Measurements from ENCODE around the gene SLC38A3.

The SLC38A3 gene

GRCh38 chr3:50161320-50161719 lies 43.8 kb upstream of the SLC38A3 start:
- Histone ChIP-seq H3K4me3 (replicated peaks; ENCODE audit: insufficient read depth, low read length) (no peak overlapping the region), H3K27me3 (ENCODE audit: insufficient read depth, poor library complexity, severe bottlenecking) (peaks cover 21% of the 10 kb centered on the region), H3K27ac (replicated peaks) (no peak overlapping the region)
- no peak for DNase-seq (ENCODE audit: low read depth in 1 of 2, low spot score in 1 of 2)
- TF ChIP-seq GABPA (IDR thresholded peaks at IDR 0.05; ENCODE audit: low read depth) = no peak
- no peak for TF ChIP-seq POLR2AphosphoS5 (IDR thresholded peaks at IDR 0.05; ENCODE audit: low read depth)

- no peak overlapping the region for H3K27ac ChIP-seq (replicated peaks)
- H3K4me3 ChIP-seq (replicated peaks; ENCODE audit: insufficient read depth, low read length) = no peak overlapping the region
- H3K27me3 ChIP-seq (ENCODE audit: insufficient read depth, poor library complexity, severe bottlenecking) = peaks cover 11% of the 10 kb centered on the region
- DNase-seq (ENCODE audit: low read depth in 1 of 2, low spot score in 1 of 2) = no peak
- TF ChIP-seq REST (IDR thresholded peaks at IDR 0.05; ENCODE audit: insufficient replicate concordance, low read depth) (no peak), POLR2AphosphoS5 (IDR thresholded peaks at IDR 0.05; ENCODE audit: low read depth) (no peak), SPI1 (IDR thresholded peaks at IDR 0.05; ENCODE audit: borderline replicate concordance, low read depth) (no peak), CTCF (IDR thresholded peaks at IDR 0.05; ENCODE audit: insufficient read depth, low read length) (no peak), GABPA (IDR thresholded peaks at IDR 0.05; ENCODE audit: low read depth) (no peak)
These were observed 42.8 kb upstream of the SLC38A3 start for GRCh38 chr3:50162034-50162883.

GRCh38 chr3:50163572-50164455 lies 41.3 kb upstream of the SLC38A3 start:
- Histone ChIP-seq H3K27me3 (ENCODE audit: insufficient read depth, poor library complexity, severe bottlenecking) (peaks cover 7% of the 10 kb centered on the region), H3K4me3 (replicated peaks; ENCODE audit: insufficient read depth, low read length) (no peak overlapping the region), H3K27ac (replicated peaks) (no peak overlapping the region)
- TF ChIP-seq POLR2AphosphoS5 (IDR thresholded peaks at IDR 0.05; ENCODE audit: low read depth) = no peak
- TF ChIP-seq REST (IDR thresholded peaks at IDR 0.05; ENCODE audit: insufficient replicate concordance, low read depth) = no peak
- TF ChIP-seq CTCF (IDR thresholded peaks at IDR 0.05; ENCODE audit: insufficient read depth, low read length) = no peak
- no peak for TF ChIP-seq GABPA (IDR thresholded peaks at IDR 0.05; ENCODE audit: low read depth)
- DNase-seq (ENCODE audit: low read depth in 1 of 2, low spot score in 1 of 2) = no peak

GRCh38 chr3:50164481-50164880 lies 40.6 kb upstream of the SLC38A3 start:
- Histone ChIP-seq H3K4me3 (replicated peaks; ENCODE audit: insufficient read depth, low read length) (no peak overlapping the region), H3K27ac (replicated peaks) (no peak overlapping the region), H3K27me3 (ENCODE audit: insufficient read depth, poor library complexity, severe bottlenecking) (peaks cover 3% of the 10 kb centered on the region)
- TF ChIP-seq CTCF (IDR thresholded peaks at IDR 0.05; ENCODE audit: insufficient read depth, low read length) (no peak), GABPA (IDR thresholded peaks at IDR 0.05; ENCODE audit: low read depth) (no peak)
- no peak for DNase-seq (ENCODE audit: low read depth in 1 of 2, low spot score in 1 of 2)

Measured in HL-60 (cell line).